Vagina (tissue), 2 donors: ENCODE measurements around the gene PRKCE.

Experiments used
- POLR2A ChIP-seq, 2 donors: fragments of 450-650 bp; IDR thresholded peaks; one replicate each; pipeline ENCODE4 v1.6.1; 2017; ENCODE audit warnings: antibody characterized with exemption in 2 of 2, mild to moderate bottlenecking in 2 of 2, moderate library complexity in 2 of 2
- POLR2AphosphoS5 ChIP-seq, 2 donors: sonication (generic); formaldehyde crosslinking; IDR thresholded peaks; one replicate each; pipeline ENCODE4 v1.9.0; 2017; ENCODE audit warnings: antibody characterized with exemption in 2 of 2, mild to moderate bottlenecking in 2 of 2, low read depth in 1 of 2; ENCODE audit not compliant: insufficient read depth in 1 of 2
- TF ChIP-seq, protein P1 (sequence below), 3 experiments: fragments of 450-650 bp in 2 of 3; fragments of 200-600 bp in 1 of 3; sonication (generic) in 1 of 3; IDR thresholded peaks; one replicate each; pipeline ENCODE4 v1.5.1; 2017 to 2019; ENCODE audit warnings: antibody characterized with exemption in 3 of 3, mild to moderate bottlenecking in 2 of 3, moderate library complexity in 2 of 3

DNA sequence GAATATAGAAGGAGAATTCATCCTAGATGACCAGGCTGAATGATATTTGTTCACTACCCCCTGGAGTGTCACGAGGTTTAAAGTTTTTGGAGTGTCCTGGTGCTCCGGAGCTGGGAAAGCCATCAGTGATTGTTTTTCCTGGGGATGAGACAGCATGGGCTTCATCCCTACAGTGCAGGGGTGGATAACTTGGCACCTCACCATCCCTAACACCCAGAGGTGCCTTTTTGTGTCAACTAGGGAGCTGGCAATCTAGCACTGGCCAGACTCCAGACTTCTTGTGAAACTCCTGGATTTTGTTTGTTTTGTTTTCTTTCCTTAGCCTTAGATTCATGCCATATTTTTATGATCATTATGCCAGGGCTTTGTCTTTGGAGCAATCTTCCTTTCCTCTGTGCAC lies 164.8 kb downstream of the PRKCE start:
- TF ChIP-seq, protein P1, sequence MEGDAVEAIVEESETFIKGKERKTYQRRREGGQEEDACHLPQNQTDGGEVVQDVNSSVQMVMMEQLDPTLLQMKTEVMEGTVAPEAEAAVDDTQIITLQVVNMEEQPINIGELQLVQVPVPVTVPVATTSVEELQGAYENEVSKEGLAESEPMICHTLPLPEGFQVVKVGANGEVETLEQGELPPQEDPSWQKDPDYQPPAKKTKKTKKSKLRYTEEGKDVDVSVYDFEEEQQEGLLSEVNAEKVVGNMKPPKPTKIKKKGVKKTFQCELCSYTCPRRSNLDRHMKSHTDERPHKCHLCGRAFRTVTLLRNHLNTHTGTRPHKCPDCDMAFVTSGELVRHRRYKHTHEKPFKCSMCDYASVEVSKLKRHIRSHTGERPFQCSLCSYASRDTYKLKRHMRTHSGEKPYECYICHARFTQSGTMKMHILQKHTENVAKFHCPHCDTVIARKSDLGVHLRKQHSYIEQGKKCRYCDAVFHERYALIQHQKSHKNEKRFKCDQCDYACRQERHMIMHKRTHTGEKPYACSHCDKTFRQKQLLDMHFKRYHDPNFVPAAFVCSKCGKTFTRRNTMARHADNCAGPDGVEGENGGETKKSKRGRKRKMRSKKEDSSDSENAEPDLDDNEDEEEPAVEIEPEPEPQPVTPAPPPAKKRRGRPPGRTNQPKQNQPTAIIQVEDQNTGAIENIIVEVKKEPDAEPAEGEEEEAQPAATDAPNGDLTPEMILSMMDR (IDR thresholded peaks at IDR 0.05), result no peak
- TF ChIP-seq POLR2A (IDR thresholded peaks at IDR 0.05) (no peak), POLR2AphosphoS5 (IDR thresholded peaks at IDR 0.05; ENCODE audit: insufficient read depth in 1 of 2, low read depth in 1 of 2) (no peak)
